ENCODE measurements around the gene SPTBN5. TPM values are rescaled to one million over a fixed set of nuclear protein-coding genes. Genes with fewer than 3 reads are reported as not detected.

The SPTBN5 gene
- total RNA-seq, 2 donors from 2014 or later, result 2.0 to 2.8 TPM

- Mint-ChIP-seq H3K4me3 (no peak overlapping the region), H3K9me3 (no peaks in the 10 kb centered on the region), H3K27me3 (ENCODE audit: insufficient read depth) (peaks cover 39% of the 10 kb centered on the region), H3K27ac (no peak overlapping the region), H3K36me3 (ENCODE audit: low read depth) (no peaks in the 10 kb centered on the region), H3K4me1 (peaks cover 1% of the 10 kb centered on the region)
- Histone ChIP-seq H3K4me3 (ENCODE audit: low read length) (no peak overlapping the region), H3K4me1 (ENCODE audit: control insufficient read depth, insufficient read depth, low read length) (no peaks in the 10 kb centered on the region), H3K27ac (ENCODE audit: low read depth, low read length) (no peak overlapping the region), H3K9me3 (ENCODE audit: control insufficient read depth, low read length) (no peaks in the 10 kb centered on the region), H3K27me3 (ENCODE audit: control insufficient read depth, insufficient read depth, low read length, poor library complexity, severe bottlenecking) (peaks cover 37% of the 10 kb centered on the region), H3K36me3 (ENCODE audit: control insufficient read depth, insufficient read depth, low read length) (no peaks in the 10 kb centered on the region), H3K9ac (ENCODE audit: extremely low read depth, low read length, poor library complexity, severe bottlenecking) (no peak overlapping the region)
- DNase-seq, result no peak
- 94 to 97% methylated on average over 10 of the region's 10 CpGs for WGBS, 2 experiments (ENCODE audit: insufficient coverage in 1 of 2, insufficient read length in 1 of 2)
- TF ChIP-seq, protein P1, sequence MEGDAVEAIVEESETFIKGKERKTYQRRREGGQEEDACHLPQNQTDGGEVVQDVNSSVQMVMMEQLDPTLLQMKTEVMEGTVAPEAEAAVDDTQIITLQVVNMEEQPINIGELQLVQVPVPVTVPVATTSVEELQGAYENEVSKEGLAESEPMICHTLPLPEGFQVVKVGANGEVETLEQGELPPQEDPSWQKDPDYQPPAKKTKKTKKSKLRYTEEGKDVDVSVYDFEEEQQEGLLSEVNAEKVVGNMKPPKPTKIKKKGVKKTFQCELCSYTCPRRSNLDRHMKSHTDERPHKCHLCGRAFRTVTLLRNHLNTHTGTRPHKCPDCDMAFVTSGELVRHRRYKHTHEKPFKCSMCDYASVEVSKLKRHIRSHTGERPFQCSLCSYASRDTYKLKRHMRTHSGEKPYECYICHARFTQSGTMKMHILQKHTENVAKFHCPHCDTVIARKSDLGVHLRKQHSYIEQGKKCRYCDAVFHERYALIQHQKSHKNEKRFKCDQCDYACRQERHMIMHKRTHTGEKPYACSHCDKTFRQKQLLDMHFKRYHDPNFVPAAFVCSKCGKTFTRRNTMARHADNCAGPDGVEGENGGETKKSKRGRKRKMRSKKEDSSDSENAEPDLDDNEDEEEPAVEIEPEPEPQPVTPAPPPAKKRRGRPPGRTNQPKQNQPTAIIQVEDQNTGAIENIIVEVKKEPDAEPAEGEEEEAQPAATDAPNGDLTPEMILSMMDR (conservative IDR thresholded peaks at IDR 0.05), result no peak
These were observed 15.5 kb downstream of the SPTBN5 start for GRCh38 chr15:41878355-41878699.

GRCh38 chr15:41877631-41878354 lies 16.1 kb downstream of the SPTBN5 start:
- peaks cover 34% of the 10 kb centered on the region for H3K27me3 Mint-ChIP-seq (ENCODE audit: insufficient read depth)
- WGBS, 2 experiments (ENCODE audit: insufficient coverage in 1 of 2, insufficient read length in 1 of 2), result 83 to 87% methylated on average over 11 to 13 of the region's 13 CpGs
- H3K4me3 Mint-ChIP-seq, result no peak overlapping the region
- Histone ChIP-seq H3K4me3 (ENCODE audit: low read length) (no peak overlapping the region), H3K4me1 (ENCODE audit: control insufficient read depth, insufficient read depth, low read length) (no peaks in the 10 kb centered on the region), H3K9ac (ENCODE audit: extremely low read depth, low read length, poor library complexity, severe bottlenecking) (no peak overlapping the region), H3K9me3 (ENCODE audit: control insufficient read depth, low read length) (no peaks in the 10 kb centered on the region), H3K27ac (ENCODE audit: low read depth, low read length) (no peak overlapping the region), H3K27me3 (ENCODE audit: control insufficient read depth, insufficient read depth, low read length, poor library complexity, severe bottlenecking) (peaks cover 32% of the 10 kb centered on the region), H3K36me3 (ENCODE audit: control insufficient read depth, insufficient read depth, low read length) (no peaks in the 10 kb centered on the region)
- TF ChIP-seq, protein P1 (conservative IDR thresholded peaks at IDR 0.05), result peak; percentile 53
- peaks cover 1% of the 10 kb centered on the region for H3K4me1 Mint-ChIP-seq
- H3K36me3 Mint-ChIP-seq (ENCODE audit: low read depth), result no peaks in the 10 kb centered on the region
- no peak for DNase-seq
- no peak overlapping the region for H3K27ac Mint-ChIP-seq
- no peaks in the 10 kb centered on the region for H3K9me3 Mint-ChIP-seq

DNA sequence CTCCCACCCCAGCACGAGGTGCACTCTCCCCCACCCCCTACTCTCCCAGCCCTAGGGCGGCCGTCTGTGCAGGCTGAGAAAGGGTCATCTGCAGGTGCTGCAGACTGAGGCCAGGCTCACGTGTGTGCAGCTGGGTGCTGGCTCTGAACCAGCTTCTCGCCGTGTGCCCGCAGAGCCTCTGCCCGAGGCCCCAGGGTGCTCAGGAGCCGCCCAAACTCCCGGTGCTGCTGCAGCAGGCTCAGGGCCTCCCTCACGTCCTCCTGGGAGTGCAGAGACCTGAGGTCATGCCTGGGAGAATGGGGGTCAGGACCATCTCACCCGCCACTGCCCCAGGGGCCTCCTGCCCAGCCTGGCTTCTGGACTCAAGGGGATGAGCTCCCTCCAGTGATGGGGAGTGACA lies 17.2 kb downstream of the SPTBN5 start:
- no peak for DNase-seq
- no peaks in the 10 kb centered on the region for H3K4me1 ChIP-seq (ENCODE audit: control insufficient read depth, insufficient read depth, low read length)
- TF ChIP-seq, protein P1 (conservative IDR thresholded peaks at IDR 0.05), result no peak
- H3K4me3 ChIP-seq (ENCODE audit: low read length), result no peak overlapping the region
- peaks cover 23% of the 10 kb centered on the region for H3K27me3 ChIP-seq (ENCODE audit: control insufficient read depth, insufficient read depth, low read length, poor library complexity, severe bottlenecking)
- no peak overlapping the region for H3K27ac Mint-ChIP-seq
- H3K27ac ChIP-seq (ENCODE audit: low read depth, low read length), result no peak overlapping the region
- no peak overlapping the region for H3K4me3 Mint-ChIP-seq
- H3K9me3 ChIP-seq (ENCODE audit: control insufficient read depth, low read length), result no peaks in the 10 kb centered on the region
- H3K4me1 Mint-ChIP-seq, result peaks cover 1% of the 10 kb centered on the region
- no peaks in the 10 kb centered on the region for H3K9me3 Mint-ChIP-seq
- H3K36me3 Mint-ChIP-seq (ENCODE audit: low read depth), result no peaks in the 10 kb centered on the region
- no peaks in the 10 kb centered on the region for H3K36me3 ChIP-seq (ENCODE audit: control insufficient read depth, insufficient read depth, low read length)
- peaks cover 27% of the 10 kb centered on the region for H3K27me3 Mint-ChIP-seq (ENCODE audit: insufficient read depth)
- H3K9ac ChIP-seq (ENCODE audit: extremely low read depth, low read length, poor library complexity, severe bottlenecking), result no peak overlapping the region
- 84 to 90% methylated on average over 2 to 12 of the region's 12 CpGs for WGBS, 2 experiments (ENCODE audit: insufficient coverage in 1 of 2, insufficient read length in 1 of 2)
